WTC11 (cell line): ENCODE data around the gene FLNA. TPM values are rescaled to one million over a fixed set of nuclear protein-coding genes. Genes with fewer than 3 reads are reported as not detected.

Source experiments
- ATAC-seq: fragments of 200-7000 bp; cut with Tn5 transposase; 2 replicates; pipeline ENCODE4 v1.10.0; 2021; ENCODE audit warnings: mild to moderate bottlenecking, moderate library complexity
- CTCF ChIA-PET: fragments of 300-600 bp; sonication (Branson Sonifier 250); formaldehyde crosslinking; loops from one replicate; lab custom pipeline; 2021; ENCODE audit warnings: antibody characterized with exemption; lab: Charles Lee
- POLR2A ChIA-PET: fragments of 350-600 bp; sonication (Branson Sonifier 250); formaldehyde crosslinking; loops from one replicate; lab custom pipeline; 2021; ENCODE audit warnings: antibody characterized with exemption; lab: Charles Lee
- DNase-seq: peaks from one replicate; pipeline ENCODE4 v3.0.0; 2021; ENCODE audit warnings: low spot score
- H3K27ac Mint-ChIP-seq: 2 replicates; pipeline ENCODE4 v1.8.0; 2021; ENCODE audit warnings: mixed read lengths
- H3K27me3 Mint-ChIP-seq: 2 replicates; pipeline ENCODE4 v1.8.0; 2021; ENCODE audit warnings: low read depth, mild to moderate bottlenecking, moderate library complexity, mixed read lengths
- H3K36me3 Mint-ChIP-seq: 2 replicates; pipeline ENCODE4 v1.8.0; 2021; ENCODE audit warnings: mixed read lengths
- H3K4me1 Mint-ChIP-seq: 2 replicates; pipeline ENCODE4 v1.8.0; 2022; ENCODE audit warnings: mixed read lengths
- H3K4me3 Mint-ChIP-seq: 2 replicates; pipeline ENCODE4 v1.8.0; 2021; ENCODE audit warnings: mild to moderate bottlenecking, moderate library complexity, mixed read lengths
- H3K9me3 Mint-ChIP-seq: 2 replicates; pipeline ENCODE4 v1.8.0; 2021; ENCODE audit warnings: mixed read lengths
- ATF6 ChIP-seq: sonication (generic); formaldehyde crosslinking; IDR thresholded peaks from 2 replicates; pipeline ENCODE4 v1.8.1; 2023; ENCODE audit warnings: mild to moderate bottlenecking, missing genetic modification reagents
- CREB1 ChIP-seq: sonication (generic); formaldehyde crosslinking; IDR thresholded peaks from 2 replicates; pipeline ENCODE4 v1.8.0; 2023; ENCODE audit warnings: mild to moderate bottlenecking, missing genetic modification reagents
- FOXK1 ChIP-seq: sonication (generic); formaldehyde crosslinking; IDR thresholded peaks from 2 replicates; pipeline ENCODE4 v1.8.0; 2022; ENCODE audit warnings: mild to moderate bottlenecking, moderate library complexity, missing genetic modification reagents
- HMGXB4 ChIP-seq: sonication (generic); formaldehyde crosslinking; IDR thresholded peaks from 2 replicates; pipeline ENCODE4 v1.8.1; 2023; ENCODE audit warnings: mild to moderate bottlenecking, moderate library complexity, missing genetic modification reagents
- IRF2 ChIP-seq: sonication (generic); formaldehyde crosslinking; IDR thresholded peaks from 2 replicates; pipeline ENCODE4 v1.8.0; 2022; ENCODE audit warnings: low read depth, missing genetic modification reagents, borderline replicate concordance
- JUN ChIP-seq: sonication (generic); formaldehyde crosslinking; IDR thresholded peaks from 2 replicates; pipeline ENCODE4 v1.8.0; 2023; ENCODE audit warnings: mild to moderate bottlenecking, missing genetic modification reagents
- MLX ChIP-seq: sonication (generic); formaldehyde crosslinking; IDR thresholded peaks from 2 replicates; pipeline ENCODE4 v1.8.1; 2023; ENCODE audit warnings: mild to moderate bottlenecking, missing genetic modification reagents, moderate library complexity
- MYBL2 ChIP-seq: sonication (generic); formaldehyde crosslinking; IDR thresholded peaks from 2 replicates; pipeline ENCODE4 v1.8.1; 2023; ENCODE audit warnings: mild to moderate bottlenecking, moderate library complexity, missing genetic modification reagents
- NFATC4 ChIP-seq: fragments of 250-450 bp; sonication (Bioruptor Pico); IDR thresholded peaks from 2 replicates; pipeline ENCODE4 v1.9.0; 2021; ENCODE audit warnings: mild to moderate bottlenecking
- RORB ChIP-seq: fragments of 250-450 bp; sonication (Bioruptor Pico); IDR thresholded peaks from 2 replicates; pipeline ENCODE4 v1.9.0; 2021; ENCODE audit warnings: mild to moderate bottlenecking
- STAT6 ChIP-seq: sonication (generic); formaldehyde crosslinking; conservative IDR thresholded peaks from 2 replicates; pipeline ENCODE4 v1.8.1; 2023; ENCODE audit warnings: mild to moderate bottlenecking, low read depth, missing genetic modification reagents, moderate library complexity
- USF1 ChIP-seq: sonication (generic); formaldehyde crosslinking; IDR thresholded peaks from 2 replicates; pipeline ENCODE4 v1.8.0; 2022; ENCODE audit warnings: mild to moderate bottlenecking, missing genetic modification reagents
- USF2 ChIP-seq: sonication (generic); formaldehyde crosslinking; IDR thresholded peaks from 2 replicates; pipeline ENCODE4 v1.8.1; 2023; ENCODE audit warnings: mild to moderate bottlenecking, missing genetic modification reagents, moderate library complexity
- ZBTB21 ChIP-seq: sonication (generic); formaldehyde crosslinking; IDR thresholded peaks from 2 replicates; pipeline ENCODE4 v1.8.1; 2023; ENCODE audit warnings: mild to moderate bottlenecking, missing genetic modification reagents, borderline replicate concordance
- total RNA-seq: library from RNA; stranded (reverse); gene quantifications from 3 replicates; pipeline ENCODE4 v1.2.3, GENCODE V29; 2021

The FLNA gene
- total RNA-seq, 1 experiment from 2014 or later, result 1,017 TPM

GRCh38 chrX:154413142-154413541 lies 38.7 kb upstream of the FLNA start:
- Mint-ChIP-seq H3K27me3 (no peaks in the 10 kb centered on the region), H3K4me1 (peaks cover 12% of the 10 kb centered on the region), H3K27ac (no peak overlapping the region), H3K9me3 (no peaks in the 10 kb centered on the region), H3K4me3 (no peak overlapping the region), H3K36me3 (peaks cover 2% of the 10 kb centered on the region; the same call in 1 of the 2 replicates)
- no peak for TF ChIP-seq CREB1 (CRISPR knock-in tag)
- TF ChIP-seq MYBL2, result no peak
- TF ChIP-seq ATF6 (CRISPR knock-in tag), result no peak
- no peak for TF ChIP-seq ZBTB21 (CRISPR knock-in tag)
- no peak for TF ChIP-seq JUN (CRISPR knock-in tag)
- ChIA-PET CTCF (no interaction called here), POLR2A (no interaction called here)
- ATAC-seq, result no peak
- DNase-seq, result no peak

GRCh38 chrX:154412468-154412867 lies 38.0 kb upstream of the FLNA start:
- Mint-ChIP-seq H3K36me3 (peaks cover 2% of the 10 kb centered on the region; the same call in 1 of the 2 replicates), H3K4me1 (peaks cover 12% of the 10 kb centered on the region), H3K27ac (no peak overlapping the region), H3K4me3 (peak overlapping the region; percentile 65), H3K27me3 (no peaks in the 10 kb centered on the region), H3K9me3 (no peaks in the 10 kb centered on the region)
- POLR2A ChIA-PET, result interaction anchor here (1.0 kb wide), 1 partner anchor 15 kb away, joined by 5 read pairs; the partner anchor contains the start of gene RPL10
- ATAC-seq (no peak), DNase-seq (no peak)
- CTCF ChIA-PET, result interaction anchor here (1.0 to 1.7 kb wide), 2 partner anchors 39 to 276 kb away, joined by 3 to 10 read pairs; partner anchors contain the start of gene FLNA
- TF ChIP-seq MLX (CRISPR knock-in tag), result no peak

- Mint-ChIP-seq H3K9me3 (no peaks in the 10 kb centered on the region), H3K4me3 (peak overlapping the region; percentile 65), H3K36me3 (peaks cover 2% of the 10 kb centered on the region; the same call in 1 of the 2 replicates), H3K27me3 (no peaks in the 10 kb centered on the region), H3K4me1 (peaks cover 12% of the 10 kb centered on the region), H3K27ac (peak overlapping the region; percentile 45; the same call in 1 of the 2 replicates)
- ATAC-seq (peak; percentile 71), DNase-seq (peak; percentile 71)
- TF ChIP-seq RORB (CRISPR knock-in tag) (no peak), CREB1 (CRISPR knock-in tag) (no peak), FOXK1 (0 out of 2 replicates have a peak, but pooled peaks have one; percentile 30), USF1 (CRISPR knock-in tag) (peak; percentile 70; the same call in 1 of the 2 replicates), USF2 (CRISPR knock-in tag) (peak; percentile 75)
- ChIA-PET CTCF (interaction anchor here (0.6 to 1.7 kb wide), 4 partner anchors 11 to 275 kb away, joined by 3 to 10 read pairs (median 4); partner anchors contain the start of gene FLNA), POLR2A (interaction anchor here (1.0 kb wide), 1 partner anchor 14 kb away, joined by 5 read pairs; the partner anchor contains the start of gene RPL10)
Measured at GRCh38 chrX:154411981-154412340, 37.5 kb upstream of the FLNA start.

- Mint-ChIP-seq H3K4me3 (peak within 1 kb of the TSS; percentile 61), H3K4me1 (peaks cover 12% of the 10 kb centered on the region), H3K27ac (peak within 1 kb of the TSS; percentile 93), H3K9me3 (no peaks in the 10 kb centered on the region), H3K36me3 (no peaks in the 10 kb centered on the region), H3K27me3 (no peaks in the 10 kb centered on the region)
- CTCF ChIA-PET, result interaction anchor here (0.9 to 1.3 kb wide), 3 partner anchors 15 to 81 kb away, joined by 5 to 8 read pairs (median 6); partner anchors contain the start of gene SLC10A3
- ATAC-seq (peak; percentile 86), DNase-seq (peak; percentile 90)
- POLR2A ChIA-PET, result interaction anchor here (1.0 to 1.3 kb wide), 2 partner anchors 10 to 30 kb away, joined by 3 to 4 read pairs; partner anchors contain the start of gene EMD
- no peak for TF ChIP-seq STAT6
- no peak for TF ChIP-seq ATF6 (CRISPR knock-in tag)
- TF ChIP-seq NFATC4 (CRISPR knock-in tag), result no peak
- no peak for TF ChIP-seq HMGXB4 (CRISPR knock-in tag)
- TF ChIP-seq IRF2 (CRISPR knock-in tag), result no peak
Measured at GRCh38 chrX:154409222-154409871, 34.9 kb upstream of the FLNA start, which contains the start of gene DNASE1L1. DNASE1L1 (minus strand) TSS chrX:154409254; CDS start chrX:154405568, 3,686 bp downstream.
